HG03432 (cell line): ENCODE measurements around the gene PPARD.
A peak's percentile ranks its signal among the peaks of the same experiment; 100 is the strongest.
"Not testable (repeated sequence)": the region's sequence is repeated elsewhere in the genome, so short reads cannot be mapped to it uniquely, and the experiment has no call there.

Source experiments
- ATAC-seq: cut with Tn5 transposase; IDR thresholded peaks from one replicate; pipeline ENCODE4 v1.9.1; 2021; ENCODE audit warnings: mild to moderate bottlenecking, moderate library complexity; ENCODE audit not compliant: unreplicated experiment

Gene PPARD

GRCh38 chr6:35312076-35312800 lies 30.1 kb upstream of the PPARD start:
- no peak for ATAC-seq

- no peak for ATAC-seq
Observed at GRCh38 chr6:35312807-35313206, 29.6 kb upstream of the PPARD start.

- no peak for ATAC-seq
Observed at GRCh38 chr6:35317483-35318195, 24.7 kb upstream of the PPARD start.

DNA sequence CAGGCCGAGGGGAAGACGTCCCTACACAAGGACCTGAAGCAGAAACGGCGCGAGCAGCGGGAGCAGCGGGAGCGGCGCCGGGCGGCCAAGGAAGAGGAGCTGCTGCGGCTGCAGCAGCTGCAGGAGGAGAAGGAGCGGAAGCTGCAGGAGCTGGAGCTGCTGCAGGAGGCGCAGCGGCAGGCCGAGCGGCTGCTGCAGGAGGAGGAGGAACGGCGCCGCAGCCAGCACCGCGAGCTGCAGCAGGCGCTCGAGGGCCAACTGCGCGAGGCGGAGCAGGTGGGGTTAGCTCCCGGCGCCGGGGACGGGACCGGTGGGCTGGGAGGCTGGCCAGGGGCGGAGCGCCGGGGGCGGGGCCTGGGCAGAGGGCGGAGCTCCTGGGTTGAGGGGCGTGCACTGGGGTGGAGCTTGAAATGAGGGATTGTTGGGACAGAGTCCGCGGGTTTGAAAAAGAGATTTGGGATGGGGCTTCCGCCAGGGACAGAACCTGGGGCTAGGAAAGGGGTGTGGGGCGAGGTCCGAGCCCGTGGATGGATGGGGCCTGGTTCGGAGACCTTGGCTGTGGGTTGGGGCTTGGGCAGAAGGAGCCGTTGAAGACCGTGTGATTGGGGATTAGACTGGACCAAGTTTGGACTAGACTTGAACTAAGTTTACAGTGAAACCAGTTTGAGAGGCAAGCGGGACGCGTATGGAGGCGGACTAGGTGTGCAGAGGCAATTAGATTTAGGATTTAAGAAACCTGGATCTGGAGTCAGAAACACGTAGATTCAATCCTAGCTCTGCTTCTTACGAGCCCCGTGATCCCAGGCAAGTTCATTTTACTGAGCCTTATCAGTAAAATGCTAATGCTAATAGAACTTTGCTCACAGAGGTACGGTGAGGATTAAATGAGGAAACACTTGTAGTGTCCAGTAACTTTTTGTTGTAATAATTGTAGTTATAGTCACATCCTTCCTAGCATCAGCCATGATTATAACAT lies 23.9 kb upstream of the PPARD start:
- ATAC-seq, result no peak

DNA sequence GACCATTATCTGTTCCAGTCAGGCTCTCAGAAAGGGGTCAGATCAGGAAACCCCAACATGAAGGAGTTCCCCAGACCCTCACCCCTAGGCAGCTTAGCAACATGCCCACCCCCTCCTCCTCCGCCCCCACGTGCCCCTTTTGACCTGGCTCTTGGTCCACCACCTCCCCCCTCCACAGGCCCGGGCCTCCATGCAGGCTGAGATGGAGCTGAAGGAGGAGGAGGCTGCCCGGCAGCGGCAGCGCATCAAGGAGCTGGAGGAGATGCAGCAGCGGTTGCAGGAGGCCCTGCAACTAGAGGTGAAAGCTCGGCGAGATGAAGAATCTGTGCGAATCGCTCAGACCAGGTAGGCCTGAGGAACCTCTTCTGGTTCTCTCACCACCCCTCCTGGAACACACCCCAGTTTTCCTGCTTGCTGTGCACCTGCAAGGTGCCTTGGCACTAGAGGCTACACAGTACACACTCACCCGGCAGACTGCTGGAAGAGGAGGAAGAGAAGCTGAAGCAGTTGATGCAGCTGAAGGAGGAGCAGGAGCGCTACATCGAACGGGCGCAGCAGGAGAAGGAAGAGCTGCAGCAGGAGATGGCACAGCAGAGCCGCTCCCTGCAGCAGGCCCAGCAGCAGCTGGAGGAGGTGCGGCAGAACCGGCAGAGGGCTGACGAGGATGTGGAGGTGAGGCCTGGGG lies 22.9 kb upstream of the PPARD start:
- no peak for ATAC-seq

- no peak for ATAC-seq
Observed at GRCh38 chr6:35320031-35320410, 22.3 kb upstream of the PPARD start.

DNA sequence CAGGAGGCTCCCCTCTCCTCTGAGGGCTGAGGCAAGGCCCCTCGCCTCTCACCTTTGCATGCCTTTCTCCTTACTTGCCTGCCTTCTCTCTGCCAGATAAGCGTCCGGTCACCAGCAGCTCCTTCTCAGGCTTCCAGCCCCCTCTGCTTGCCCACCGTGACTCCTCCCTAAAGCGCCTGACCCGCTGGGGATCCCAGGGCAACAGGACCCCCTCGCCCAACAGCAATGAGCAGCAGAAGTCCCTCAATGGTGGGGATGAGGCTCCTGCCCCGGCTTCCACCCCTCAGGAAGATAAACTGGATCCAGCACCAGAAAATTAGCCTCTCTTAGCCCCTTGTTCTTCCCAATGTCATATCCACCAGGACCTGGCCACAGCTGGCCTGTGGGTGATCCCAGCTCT lies 21.3 kb upstream of the PPARD start:
- no peak for ATAC-seq

- peak; percentile 47 for ATAC-seq
Observed at GRCh38 chr6:35327349-35328027, 14.9 kb upstream of the PPARD start.

DNA sequence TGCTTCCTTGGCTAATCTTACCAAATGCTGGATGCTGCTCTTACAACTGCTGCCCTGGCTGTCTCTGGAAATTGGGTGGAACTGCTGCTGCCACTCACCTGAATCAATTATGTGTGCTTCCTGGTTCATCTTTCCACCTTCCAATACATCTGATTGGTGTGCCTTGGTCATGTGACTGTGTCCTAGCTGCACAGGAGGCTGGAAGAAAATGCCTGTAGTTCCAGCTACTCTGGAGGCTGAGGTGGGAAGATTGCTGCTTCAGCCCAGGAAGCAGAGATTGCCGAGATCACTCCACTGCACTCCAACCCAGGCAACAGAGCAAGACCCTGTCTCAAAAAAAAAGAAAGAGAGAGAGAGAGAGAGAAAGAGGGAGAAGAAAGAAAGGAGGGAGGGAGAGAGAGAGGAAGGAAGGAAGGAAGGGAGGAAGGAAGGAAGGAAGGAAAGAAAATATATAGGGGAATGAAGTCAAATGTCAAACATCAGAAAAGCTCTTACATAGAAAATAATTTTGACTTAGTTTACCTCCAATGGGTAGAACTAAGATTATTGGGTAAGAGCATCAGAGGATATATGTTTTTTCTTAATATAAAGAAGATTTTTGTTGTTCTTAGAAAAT lies 14.1 kb upstream of the PPARD start:
- ATAC-seq, result no peak

- ATAC-seq, result not testable (repeated sequence)
Observed at GRCh38 chr6:35328965-35329364, 13.4 kb upstream of the PPARD start.

DNA sequence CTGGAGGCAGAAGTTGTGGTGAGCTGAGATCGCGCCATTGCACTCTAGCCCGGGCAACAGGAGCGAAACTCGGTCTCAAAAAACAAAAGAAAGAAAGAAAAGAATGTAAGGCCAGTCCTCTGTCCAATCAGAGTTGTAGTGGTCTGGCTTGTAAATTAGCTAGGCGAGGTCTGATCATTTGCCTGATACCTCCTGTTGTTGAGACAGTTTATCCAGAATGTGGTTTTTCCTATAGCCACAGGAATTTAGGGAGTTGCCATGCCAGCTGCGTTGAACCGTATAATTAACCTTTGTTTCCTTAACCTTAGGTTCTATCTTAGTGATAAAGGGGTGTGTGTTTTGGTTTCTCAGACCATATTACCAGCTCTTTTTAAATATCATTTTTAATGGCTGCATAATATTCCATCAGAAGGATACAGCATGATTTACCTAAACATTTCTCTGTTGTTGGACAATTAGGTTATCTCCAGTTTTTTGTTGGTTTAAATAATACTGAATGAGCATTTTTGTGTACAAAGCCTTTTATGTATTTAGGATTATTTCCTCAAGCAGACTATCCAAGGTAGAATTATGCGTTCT lies 11.7 kb upstream of the PPARD start:
- ATAC-seq, result no peak

DNA sequence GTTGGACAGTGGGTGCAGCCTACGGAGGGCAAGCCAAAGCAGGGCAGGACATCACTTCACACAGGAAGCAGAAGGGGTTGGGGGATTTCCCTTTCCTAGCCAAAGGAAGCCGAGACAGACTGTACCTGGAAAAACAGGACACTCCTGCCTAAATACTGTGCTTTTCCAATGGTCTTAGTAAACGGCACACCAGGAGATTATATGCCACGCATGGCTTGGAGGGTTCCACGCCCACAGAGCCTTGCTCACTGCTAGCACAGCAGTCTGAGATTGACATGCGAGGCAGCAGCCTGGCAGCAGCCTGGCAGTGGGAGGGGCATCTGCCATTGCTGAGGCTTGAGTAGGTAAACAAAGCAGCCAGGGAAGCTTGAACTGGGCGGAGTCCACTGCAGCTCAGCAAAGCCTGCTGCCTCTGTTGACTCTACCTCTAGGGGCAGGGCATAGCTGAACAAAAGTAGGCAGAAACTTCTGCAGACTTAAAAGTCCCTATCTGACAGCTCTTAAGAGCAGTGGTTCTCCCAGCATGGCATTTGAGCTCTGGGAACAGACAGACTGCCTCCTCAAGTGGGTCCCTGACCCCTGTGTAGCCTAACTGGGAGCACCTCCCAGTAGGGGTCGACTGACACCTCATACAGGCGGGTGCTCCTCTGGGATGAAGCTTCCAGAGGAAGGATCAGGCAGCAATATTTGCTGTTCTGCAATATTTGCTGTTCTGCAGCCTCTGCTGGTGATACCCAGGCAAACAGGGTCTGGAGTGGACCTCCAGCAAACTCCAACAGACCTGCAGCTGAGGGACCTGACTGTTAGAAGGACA lies 10.1 kb upstream of the PPARD start:
- not testable (repeated sequence) for ATAC-seq

DNA sequence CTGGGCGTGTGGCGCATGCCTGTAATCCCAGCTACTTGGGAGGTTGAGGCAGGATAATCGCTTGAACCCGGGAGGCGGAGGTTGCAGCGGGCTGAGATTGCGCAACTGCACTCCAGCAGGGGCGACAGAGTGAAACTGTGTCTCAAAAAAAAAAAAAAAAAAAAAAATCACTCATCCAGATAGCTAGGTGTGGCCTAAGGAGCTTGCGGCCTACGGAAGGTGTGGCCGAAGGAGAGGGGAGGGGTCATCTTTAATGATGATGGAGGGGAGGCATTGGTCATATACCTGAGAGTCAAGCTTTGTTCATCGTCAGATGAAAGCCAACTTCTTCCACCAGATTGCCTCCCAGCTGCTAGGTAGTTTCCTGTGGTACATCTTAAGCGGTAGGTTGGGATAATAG lies 801 bp upstream of the PPARD start:
- ATAC-seq, result no peak

- no peak for ATAC-seq
Observed at GRCh38 chr6:35343092-35343834, 905 bp downstream of the PPARD start.

- no peak for ATAC-seq
Observed at GRCh38 chr6:35343835-35344550, 1.6 kb downstream of the PPARD start.

GRCh38 chr6:35351422-35351821 lies 9.1 kb downstream of the PPARD start:
- ATAC-seq, result no peak

DNA sequence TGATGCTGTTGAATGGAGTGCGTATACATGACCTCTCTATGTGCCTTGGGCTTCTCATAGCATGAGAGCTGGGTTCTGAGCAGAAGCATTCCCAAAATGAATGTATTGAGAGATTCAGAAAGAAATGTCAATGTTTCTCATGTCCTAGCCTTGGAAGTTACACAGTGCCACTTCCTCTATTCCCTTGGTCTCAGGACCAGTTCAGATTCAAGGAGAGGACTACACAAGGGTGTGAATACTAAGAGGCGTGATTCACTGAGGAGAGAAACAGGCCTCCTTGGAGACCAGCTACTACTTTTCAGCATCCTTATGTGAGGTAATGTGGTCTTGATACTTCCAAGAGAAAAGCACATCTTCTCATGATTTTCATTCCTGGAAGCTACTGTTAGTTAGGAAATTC lies 10.4 kb downstream of the PPARD start:
- no peak for ATAC-seq
